HepG2 (cell line): ENCODE measurements around the gene GPAM.

Source experiments
- EZH2 ChIP-seq: conservative IDR thresholded peaks from 2 replicates; pipeline ENCODE4 v1.6.1; 2012; ENCODE audit warnings: mild to moderate bottlenecking, low read depth, low read length, moderate library complexity
- RBFOX2 ChIP-seq: fragments of 200-400 bp; formaldehyde crosslinking; IDR thresholded peaks from 2 replicates; pipeline ENCODE4 v1.6.1; 2017; ENCODE audit warnings: low read depth, mild to moderate bottlenecking, low read length
- TF ChIP-seq, protein P1 (sequence below): sonication (generic); formaldehyde crosslinking; IDR thresholded peaks from 2 replicates; pipeline ENCODE4 v1.8.0; 2022; ENCODE audit warnings: low read depth, missing genetic modification reagents

DNA sequence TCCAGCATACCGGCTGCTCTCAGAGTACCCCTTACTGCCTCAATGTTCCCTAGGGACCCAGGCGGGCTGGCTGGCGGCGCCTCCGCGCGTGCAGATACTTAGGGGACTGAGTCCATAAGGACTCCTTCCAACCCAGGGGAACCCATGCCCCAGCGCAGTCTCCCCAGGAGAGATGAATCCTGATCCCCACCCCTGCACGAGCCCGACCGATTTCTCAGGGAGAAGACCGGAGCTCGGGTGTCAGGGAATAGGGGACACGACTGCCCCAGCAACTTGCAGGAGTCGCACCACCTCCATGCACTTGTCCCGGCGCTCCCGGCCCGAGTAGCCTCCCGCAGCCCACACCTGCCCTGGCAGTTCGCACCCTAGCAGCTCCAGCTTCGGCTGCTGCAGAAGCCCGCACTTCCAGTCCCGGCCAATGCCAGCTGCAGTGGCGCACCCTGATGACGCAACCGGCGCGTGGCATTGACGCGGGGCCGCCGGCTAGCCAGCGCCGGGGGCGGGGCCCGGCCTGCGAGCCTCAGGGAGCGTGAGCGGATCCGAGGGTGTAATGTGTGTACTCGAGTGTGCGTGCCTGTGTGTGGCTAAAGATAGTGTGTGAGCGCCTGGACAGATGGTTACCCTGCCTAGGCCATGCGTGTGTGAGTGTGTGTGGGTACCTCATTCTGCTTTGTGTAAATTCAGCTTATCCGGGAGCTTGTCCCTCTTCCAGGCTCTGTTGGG, at the start of gene GPAM:
- TF ChIP-seq EZH2 (no peak), RBFOX2 (peak; percentile 40; the same call in 1 of the 2 replicates)
- TF ChIP-seq, protein P1, sequence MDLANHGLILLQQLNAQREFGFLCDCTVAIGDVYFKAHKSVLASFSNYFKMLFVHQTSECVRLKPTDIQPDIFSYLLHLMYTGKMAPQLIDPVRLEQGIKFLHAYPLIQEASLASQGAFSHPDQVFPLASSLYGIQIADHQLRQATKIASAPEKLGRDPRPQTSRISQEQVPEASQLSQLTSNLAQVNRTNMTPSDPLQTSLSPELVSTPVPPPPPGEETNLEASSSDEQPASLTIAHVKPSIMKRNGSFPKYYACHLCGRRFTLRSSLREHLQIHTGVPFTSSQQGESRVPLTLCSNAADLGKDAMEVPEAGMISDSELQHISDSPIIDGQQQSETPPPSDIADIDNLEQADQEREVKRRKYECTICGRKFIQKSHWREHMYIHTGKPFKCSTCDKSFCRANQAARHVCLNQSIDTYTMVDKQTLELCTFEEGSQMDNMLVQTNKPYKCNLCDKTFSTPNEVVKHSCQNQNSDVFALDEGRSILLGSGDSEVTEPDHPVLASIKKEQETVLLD (CRISPR knock-in tag), result no peak
